IMR-90 (cell line): ENCODE results near the gene INTS12. TPM values are rescaled to one million over a fixed set of nuclear protein-coding genes. Genes with fewer than 3 reads are reported as not detected.

ENCODE experiments used
- ATAC-seq: fragments of 200-7000 bp; cut with Tn5 transposase; 2 replicates; pipeline ENCODE4 v1.9.1; 2020; ENCODE audit warnings: low read depth, mild to moderate bottlenecking, moderate library complexity
- BruUV-seq: library from RNA; stranded (reverse); fragments of 400-500 nt; replicated peaks from 2 replicates; lab custom pipeline; 2021; lab: Mats Ljungman, UMichigan
- CTCF ChIA-PET: fragments of 300-600 bp; formaldehyde crosslinking; extraction: SDS; loops from one replicate; lab custom pipeline; 2021; ENCODE audit warnings: antibody characterized with exemption; lab: Yijun Ruan, JAX
- POLR2A ChIA-PET: fragments of 300-600 bp; sonication (Branson Sonifier 250); formaldehyde crosslinking; loops from one replicate; lab custom pipeline; 2022; ENCODE audit warnings: antibody characterized with exemption; ENCODE audit not compliant: unreplicated experiment; lab: Charles Lee
- DNase-seq: peaks from one replicate; pipeline ENCODE4 v3.0.0; 2013
- H2AFZ ChIP-seq: replicated peaks from 2 replicates; pipeline ENCODE3; 2013; ENCODE audit warnings: low read length, mild to moderate bottlenecking; ENCODE audit not compliant: poor library complexity
- H2AK5ac ChIP-seq: 2 replicates; pipeline ENCODE4 v1.6.1; 2013; ENCODE audit warnings: low read depth, low read length, inconsistent platforms
- H2AK9ac ChIP-seq: replicated peaks from 2 replicates; pipeline ENCODE3; 2013; ENCODE audit warnings: mild to moderate bottlenecking, low read depth, low read length, moderate library complexity; ENCODE audit not compliant: poor library complexity
- H2BK120ac ChIP-seq: 2 replicates; pipeline ENCODE4 v1.6.1; 2013; ENCODE audit warnings: low read depth, low read length, inconsistent platforms
- H2BK15ac ChIP-seq: 3 replicates; pipeline ENCODE4 v1.6.1; 2013; ENCODE audit warnings: low read depth, low read length, inconsistent platforms
- H2BK20ac ChIP-seq: 2 replicates; pipeline ENCODE4 v1.6.1; 2013; ENCODE audit warnings: low read depth, mild to moderate bottlenecking, inconsistent platforms, low read length, moderate library complexity
- H2BK5ac ChIP-seq: 2 replicates; pipeline ENCODE4 v1.6.1; 2013; ENCODE audit warnings: mild to moderate bottlenecking, low read depth, low read length, inconsistent platforms; ENCODE audit not compliant: poor library complexity, severe bottlenecking
- H3K14ac ChIP-seq: replicated peaks from 2 replicates; pipeline ENCODE4 v1.6.1; 2013; ENCODE audit warnings: low read depth, low read length, inconsistent platforms
- H3K18ac ChIP-seq: 2 replicates; pipeline ENCODE4 v1.6.1; 2013; ENCODE audit warnings: low read depth, low read length, control low read depth
- H3K23ac ChIP-seq: 2 replicates; pipeline ENCODE4 v1.6.1; 2013; ENCODE audit warnings: low read depth, low read length, inconsistent platforms
- H3K27ac ChIP-seq: 2 replicates; pipeline ENCODE4 v1.5.1; 2013; ENCODE audit warnings: mild to moderate bottlenecking, control low read depth, low read length; ENCODE audit not compliant: insufficient read depth
- H3K27me3 ChIP-seq: 2 replicates; pipeline ENCODE4 v1.6.1; 2013; ENCODE audit warnings: low read length; ENCODE audit not compliant: control insufficient read depth, insufficient read depth
- H3K36me3 ChIP-seq: 2 replicates; pipeline ENCODE4 v1.6.1; 2013; ENCODE audit warnings: low read length, mixed read lengths; ENCODE audit not compliant: control insufficient read depth, insufficient read depth
- H3K4ac ChIP-seq: 2 replicates; pipeline ENCODE4 v1.6.1; 2013; ENCODE audit warnings: low read depth, low read length, inconsistent platforms
- H3K4me1 ChIP-seq: 2 replicates; pipeline ENCODE4 v1.6.1; 2013; ENCODE audit warnings: low read length, mixed read lengths; ENCODE audit not compliant: control insufficient read depth, insufficient read depth
- H3K4me2 ChIP-seq: 2 replicates; pipeline ENCODE4 v1.6.1; 2013; ENCODE audit warnings: low read depth, mild to moderate bottlenecking, control low read depth, low read length, moderate library complexity
- H3K4me3 ChIP-seq: 2 replicates; pipeline ENCODE4 v1.5.1; 2013; ENCODE audit warnings: low read depth, mild to moderate bottlenecking, control low read depth, low read length, moderate library complexity; ENCODE audit not compliant: insufficient read depth
- H3K56ac ChIP-seq: 2 replicates; pipeline ENCODE4 v1.6.1; 2013; ENCODE audit warnings: low read length, inconsistent platforms; ENCODE audit not compliant: insufficient read depth; ENCODE audit errors: extremely low read depth
- H3K79me1 ChIP-seq, 2 experiments: 2 replicates each; pipeline ENCODE4 v1.6.1; 2013; ENCODE audit warnings: low read length in 2 of 2, inconsistent platforms in 1 of 2, low read depth in 1 of 2
- H3K9ac ChIP-seq: 2 replicates; pipeline ENCODE4 v1.6.1; 2013; ENCODE audit warnings: low read depth, low read length, control low read depth
- H3K9me1 ChIP-seq: 2 replicates; pipeline ENCODE4 v1.6.1; 2013; ENCODE audit warnings: low read length, inconsistent platforms; ENCODE audit not compliant: insufficient read depth
- H3K9me3 ChIP-seq: 2 replicates; pipeline ENCODE4 v1.6.1; 2013; ENCODE audit warnings: low read length; ENCODE audit not compliant: control insufficient read depth, insufficient read depth
- H4K20me1 ChIP-seq: 2 replicates; pipeline ENCODE4 v1.6.1; 2013; ENCODE audit warnings: low read length, inconsistent platforms; ENCODE audit not compliant: insufficient read depth
- H4K5ac ChIP-seq: 2 replicates; pipeline ENCODE4 v1.6.1; 2013; ENCODE audit warnings: mild to moderate bottlenecking, low read depth, low read length, control low read depth
- H4K8ac ChIP-seq, 2 experiments: 2 replicates each; pipeline ENCODE4 v1.6.1; 2013; ENCODE audit warnings: low read depth in 2 of 2, low read length in 2 of 2, control low read depth in 1 of 2, inconsistent platforms in 1 of 2
- H4K91ac ChIP-seq: 2 replicates; pipeline ENCODE4 v1.6.1; 2013; ENCODE audit warnings: low read depth, low read length, inconsistent platforms; ENCODE audit not compliant: insufficient read depth
- CEBPB ChIP-seq: IDR thresholded peaks from 2 replicates; pipeline ENCODE4 v1.6.1; 2012; ENCODE audit warnings: low read depth, low read length, improper control_type of control experiment
- CHD1 ChIP-seq: IDR thresholded peaks from 2 replicates; pipeline ENCODE4 v1.6.1; 2012; ENCODE audit warnings: low read depth, low read length, improper control_type of control experiment
- FOS ChIP-seq: fragments of 150-350 bp; IDR thresholded peaks from 2 replicates; pipeline ENCODE4 v1.6.1; 2016; ENCODE audit warnings: low read depth, low read length
- MAZ ChIP-seq: IDR thresholded peaks from 2 replicates; pipeline ENCODE4 v1.6.1; 2012; ENCODE audit warnings: low read depth, mild to moderate bottlenecking, low read length, improper control_type of control experiment, moderate library complexity, borderline replicate concordance
- NFE2L2 ChIP-seq: fragments of 150-350 bp; IDR thresholded peaks from 2 replicates; pipeline ENCODE4 v1.6.1; 2016; ENCODE audit warnings: low read depth, mild to moderate bottlenecking, low read length
- POLR2A ChIP-seq: IDR thresholded peaks from 2 replicates; pipeline ENCODE4 v1.6.1; 2012; ENCODE audit warnings: mild to moderate bottlenecking, low read depth, low read length
- RCOR1 ChIP-seq: IDR thresholded peaks from 2 replicates; pipeline ENCODE4 v1.6.1; 2012; ENCODE audit warnings: mild to moderate bottlenecking, low read length, improper control_type of control experiment; ENCODE audit not compliant: insufficient replicate concordance
- RFX5 ChIP-seq: IDR thresholded peaks from 2 replicates; pipeline ENCODE4 v1.8.0; 2012; ENCODE audit warnings: low read depth, mild to moderate bottlenecking, low read length, moderate library complexity
- SMC3 ChIP-seq: fragments of 150-350 bp; IDR thresholded peaks from 2 replicates; pipeline ENCODE4 v1.6.1; 2016; ENCODE audit warnings: low read depth, mild to moderate bottlenecking, antibody characterized with exemption, low read length, moderate library complexity
- USF2 ChIP-seq: fragments of 150-350 bp; IDR thresholded peaks from 2 replicates; pipeline ENCODE4 v1.6.1; 2017; ENCODE audit warnings: mild to moderate bottlenecking, antibody characterized with exemption, low read length, low read depth
- WGBS, 2 experiments: methylation state at CpG; one replicate each; pipeline versions ENCODE4 v1.1.5 to v1.1.7; 2013; ENCODE audit warnings: missing lambda C conversion rate in 2 of 2; ENCODE audit not compliant: insufficient read length in 1 of 2; ENCODE audit errors: extremely low coverage in 2 of 2; 5-methylcytosine and 5-hydroxymethylcytosine counted together
- dilution Hi-C: fragments of 300-500 bp; cut with HindIII; formaldehyde crosslinking; loops from one replicate; pipeline ENCODE4 v1.14.3; 2018; ENCODE audit warnings: low sequenced_read_pairs; ENCODE audit not compliant: unreplicated experiment
- in situ Hi-C: fragments of 300-500 bp; cut with MboI; formaldehyde crosslinking; loops from 3 replicates; pipeline ENCODE4 v1.14.3; 2019; ENCODE audit warnings: low sequenced_read_pairs, inconsistent platforms, mixed read lengths
- intact Hi-C: fragments of 100-400 bp; cut with micrococcal nuclease; formaldehyde crosslinking; loops from 2 replicates; pipeline ENCODE4 v1.10.0; 2022
- polyA plus RNA-seq, 3 experiments: library from polyadenylated mRNA; depleted of rRNA; stranded (reverse); fragments of >200 nt; gene quantifications; 2 replicates each; pipeline ENCODE4 v1.2.3, GENCODE V29; 2012; ENCODE audit warnings: low replicate concordance in 1 of 3
- total RNA-seq: library from RNA; depleted of rRNA; stranded (reverse); fragments of >200 nt; gene quantifications from 2 replicates; pipeline ENCODE4 v1.2.3, GENCODE V29; 2012
- TF ChIP-seq, protein P1 (sequence below): conservative IDR thresholded peaks from 2 replicates; pipeline ENCODE4 v1.5.1; 2012; ENCODE audit warnings: mild to moderate bottlenecking, low read depth, low read length, improper control_type of control experiment
- TF ChIP-seq, protein P2 (sequence below): fragments of 150-350 bp; IDR thresholded peaks from 2 replicates; pipeline ENCODE4 v1.6.1; 2016; ENCODE audit warnings: low read depth, mild to moderate bottlenecking, low read length, moderate library complexity, borderline replicate concordance

The INTS12 gene
- total and polyA plus RNA-seq, 2 of the 4 experiments (the other 2 are of a cell fraction) = 27.5 to 36.0 TPM

GRCh38 chr4:105683038-105683437 is 25.5 kb downstream of the INTS12 start:
- no peak overlapping the region for H3K9ac ChIP-seq
- WGBS, 2 experiments = no CpG with 5 or more reads among the region's 4 CpGs
- no peak overlapping the region for H3K4me3 ChIP-seq
- in situ Hi-C loops (no loop called here), intact Hi-C loops (no loop called here), dilution Hi-C loops (no loop called here)
- ChIA-PET CTCF (no interaction called here), POLR2A (no interaction called here)
- no peak overlapping the region for H3K18ac ChIP-seq
- no peak overlapping the region for H2BK15ac ChIP-seq
- TF ChIP-seq, protein P1, sequence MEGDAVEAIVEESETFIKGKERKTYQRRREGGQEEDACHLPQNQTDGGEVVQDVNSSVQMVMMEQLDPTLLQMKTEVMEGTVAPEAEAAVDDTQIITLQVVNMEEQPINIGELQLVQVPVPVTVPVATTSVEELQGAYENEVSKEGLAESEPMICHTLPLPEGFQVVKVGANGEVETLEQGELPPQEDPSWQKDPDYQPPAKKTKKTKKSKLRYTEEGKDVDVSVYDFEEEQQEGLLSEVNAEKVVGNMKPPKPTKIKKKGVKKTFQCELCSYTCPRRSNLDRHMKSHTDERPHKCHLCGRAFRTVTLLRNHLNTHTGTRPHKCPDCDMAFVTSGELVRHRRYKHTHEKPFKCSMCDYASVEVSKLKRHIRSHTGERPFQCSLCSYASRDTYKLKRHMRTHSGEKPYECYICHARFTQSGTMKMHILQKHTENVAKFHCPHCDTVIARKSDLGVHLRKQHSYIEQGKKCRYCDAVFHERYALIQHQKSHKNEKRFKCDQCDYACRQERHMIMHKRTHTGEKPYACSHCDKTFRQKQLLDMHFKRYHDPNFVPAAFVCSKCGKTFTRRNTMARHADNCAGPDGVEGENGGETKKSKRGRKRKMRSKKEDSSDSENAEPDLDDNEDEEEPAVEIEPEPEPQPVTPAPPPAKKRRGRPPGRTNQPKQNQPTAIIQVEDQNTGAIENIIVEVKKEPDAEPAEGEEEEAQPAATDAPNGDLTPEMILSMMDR = no peak
- TF ChIP-seq RFX5 = no peak
- no peak for TF ChIP-seq FOS
- no peak for TF ChIP-seq SMC3
- no peak for TF ChIP-seq USF2
- no peak for TF ChIP-seq CEBPB
- no peak for TF ChIP-seq MAZ
- TF ChIP-seq POLR2A = no peak
- TF ChIP-seq CHD1 = no peak
- TF ChIP-seq, protein P2, sequence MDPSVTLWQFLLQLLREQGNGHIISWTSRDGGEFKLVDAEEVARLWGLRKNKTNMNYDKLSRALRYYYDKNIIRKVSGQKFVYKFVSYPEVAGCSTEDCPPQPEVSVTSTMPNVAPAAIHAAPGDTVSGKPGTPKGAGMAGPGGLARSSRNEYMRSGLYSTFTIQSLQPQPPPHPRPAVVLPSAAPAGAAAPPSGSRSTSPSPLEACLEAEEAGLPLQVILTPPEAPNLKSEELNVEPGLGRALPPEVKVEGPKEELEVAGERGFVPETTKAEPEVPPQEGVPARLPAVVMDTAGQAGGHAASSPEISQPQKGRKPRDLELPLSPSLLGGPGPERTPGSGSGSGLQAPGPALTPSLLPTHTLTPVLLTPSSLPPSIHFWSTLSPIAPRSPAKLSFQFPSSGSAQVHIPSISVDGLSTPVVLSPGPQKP = no peak
- TF ChIP-seq RCOR1 = no peak
- no peak for TF ChIP-seq NFE2L2
- H3K9me3 ChIP-seq = no peaks in the 10 kb centered on the region
- no peak overlapping the region for H3K27ac ChIP-seq
- no peak overlapping the region for H4K5ac ChIP-seq
- no peaks in the 10 kb centered on the region for H3K79me1 ChIP-seq
- no peaks in the 10 kb centered on the region for H3K4me1 ChIP-seq
- H2BK20ac ChIP-seq = no peak overlapping the region
- ATAC-seq (no peak), DNase-seq (no peak)
- H3K23ac ChIP-seq = no peak overlapping the region; the same call in 1 of the 2 replicates
- BruUV-seq = no TSS peak
- H3K4me2 ChIP-seq = no peak overlapping the region
- H4K91ac ChIP-seq = no peak overlapping the region
- peaks cover 9% of the 10 kb centered on the region for H3K36me3 ChIP-seq
- H4K8ac ChIP-seq = no peak overlapping the region
- no peak overlapping the region for H3K4ac ChIP-seq
- H3K9me1 ChIP-seq = 0 out of 2 replicates have a peak, but pooled peaks cover 3% of the 10 kb centered on the region
- no peaks in the 10 kb centered on the region for H3K27me3 ChIP-seq
- H2AK5ac ChIP-seq = no peak overlapping the region
- no peak overlapping the region for H3K56ac ChIP-seq
- H2BK120ac ChIP-seq = no peak overlapping the region
- no peak overlapping the region for H2AK9ac ChIP-seq
- H3K14ac ChIP-seq = no peak overlapping the region
- no peak overlapping the region for H2AFZ ChIP-seq
- no peak overlapping the region for H2BK5ac ChIP-seq
- no peaks in the 10 kb centered on the region for H4K20me1 ChIP-seq
